GM19452 (cell line): ENCODE results near the gene NFATC4.
"Not testable (repeated sequence)": the region's sequence is repeated elsewhere in the genome, so short reads cannot be mapped to it uniquely, and the experiment has no call there.

Experiments used
- ATAC-seq: cut with Tn5 transposase; IDR thresholded peaks from one replicate; pipeline ENCODE4 v1.9.1; 2021; ENCODE audit not compliant: unreplicated experiment

NFATC4 gene

GRCh38 chr14:24367514-24368211 lies at the start of gene NFATC4:
Gene NFATC4, plus strand, starts transcription at chr14:24368184. Its CDS starts 157 bp downstream, at chr14:24368341.
- ATAC-seq = no peak

- ATAC-seq = no peak
Measured at GRCh38 chr14:24321212-24321975, 46.6 kb upstream of the NFATC4 start.

GRCh38 chr14:24322672-24323071 lies 45.3 kb upstream of the NFATC4 start:
- ATAC-seq = no peak

GRCh38 chr14:24323341-24323740 lies 44.6 kb upstream of the NFATC4 start:
- no peak for ATAC-seq

- no peak for ATAC-seq
Measured at GRCh38 chr14:24324024-24324423, 44.0 kb upstream of the NFATC4 start.

- ATAC-seq = no peak
Measured at GRCh38 chr14:24325041-24325530, 42.9 kb upstream of the NFATC4 start.

GRCh38 chr14:24325963-24326362 lies 42.0 kb upstream of the NFATC4 start:
- ATAC-seq = no peak

GRCh38 chr14:24327303-24327702 lies 40.7 kb upstream of the NFATC4 start:
- no peak for ATAC-seq

- ATAC-seq = not testable (repeated sequence)
Measured at GRCh38 chr14:24327914-24328313, 40.1 kb upstream of the NFATC4 start.

GRCh38 chr14:24329073-24329663 lies 38.8 kb upstream of the NFATC4 start:
- ATAC-seq = no peak

- ATAC-seq = no peak
Measured at GRCh38 chr14:24329736-24330135, 38.2 kb upstream of the NFATC4 start.

GRCh38 chr14:24330973-24331674 lies 36.9 kb upstream of the NFATC4 start:
- ATAC-seq = no peak

- peak; percentile 13 for ATAC-seq
Measured at GRCh38 chr14:24331731-24332267, 36.2 kb upstream of the NFATC4 start.

- ATAC-seq = peak; percentile 86
Measured at GRCh38 chr14:24332268-24332993, 35.6 kb upstream of the NFATC4 start.

GRCh38 chr14:24334431-24335291 lies 33.3 kb upstream of the NFATC4 start, which contains the start of gene ADCY4:
Gene ADCY4, minus strand, starts transcription at chr14:24335071. Its CDS starts 419 bp downstream, at chr14:24334652.
- ATAC-seq = no peak

- no peak for ATAC-seq
Measured at GRCh38 chr14:24335461-24336171, 32.4 kb upstream of the NFATC4 start.

GRCh38 chr14:24337144-24337823 lies 30.7 kb upstream of the NFATC4 start:
- ATAC-seq = no peak

GRCh38 chr14:24337824-24338175 lies 30.2 kb upstream of the NFATC4 start:
- no peak for ATAC-seq
